Cardiac fibroblast (primary cell): ENCODE results near the gene PALM.
"Not testable (repeated sequence)": the region's sequence is repeated elsewhere in the genome, so short reads cannot be mapped to it uniquely, and the experiment has no call there.

ENCODE experiments used
- DNase-seq, 2 donors: peaks; one replicate each; pipeline versions ENCODE4 v3.0.0 to v3.0.0-alpha.2; 2010; ENCODE audit warnings: low read depth in 2 of 2
- H3K4me3 ChIP-seq, 2 donors: replicated peaks in 1 of 2; 1 replicate in 1 of 2; 2 replicates in 1 of 2; pipeline ENCODE4 v1.5.1; 2011; ENCODE audit warnings: low read depth in 2 of 2, low read length in 2 of 2, mild to moderate bottlenecking in 2 of 2, moderate library complexity in 1 of 2
- CTCF ChIP-seq: IDR thresholded peaks from one replicate; pipeline ENCODE4 v1.5.1; 2011; ENCODE audit warnings: low read depth, mild to moderate bottlenecking, low read length, inconsistent platforms

PALM gene

GRCh38 chr19:687569-688166, 21.1 kb upstream of the PALM start:
- no peak overlapping the region for H3K4me3 ChIP-seq
- TF ChIP-seq CTCF, result no peak

GRCh38 chr19:688214-688613, 20.5 kb upstream of the PALM start:
- H3K4me3 ChIP-seq, result no peak overlapping the region
- DNase-seq, result peak in 1 of 2 donors; percentile 26
- TF ChIP-seq CTCF, result no peak

More at GRCh38 chr19:687569-688166, 21.1 kb upstream of the PALM start:
- no peak for DNase-seq

- no peak for DNase-seq
- H3K4me3 ChIP-seq, result no peak overlapping the region
- TF ChIP-seq CTCF, result no peak
Measured at GRCh38 chr19:688992-689391, 19.7 kb upstream of the PALM start.

GRCh38 chr19:690203-690602, 18.5 kb upstream of the PALM start:
- TF ChIP-seq CTCF, result no peak
- H3K4me3 ChIP-seq, result no peak overlapping the region
- no peak for DNase-seq

GRCh38 chr19:694481-695351, 14.0 kb upstream of the PALM start:
- no peak for TF ChIP-seq CTCF
- no peak for DNase-seq
- H3K4me3 ChIP-seq, result no peak overlapping the region

GRCh38 chr19:695352-695949, 13.3 kb upstream of the PALM start, which contains the start of gene PRSS57:
TSS of gene PRSS57 (minus strand) at chr19:695452. CDS start at chr19:695430, 22 bp downstream.
- no peak for TF ChIP-seq CTCF
- DNase-seq, result no peak
- H3K4me3 ChIP-seq, result no peak within 1 kb of the TSS

- not testable (repeated sequence) for DNase-seq
Measured at GRCh38 chr19:698529-698928, 10.2 kb upstream of the PALM start.

GRCh38 chr19:699885-700284, 8.8 kb upstream of the PALM start:
- not testable (repeated sequence) for H3K4me3 ChIP-seq, DNase-seq

More at GRCh38 chr19:698529-698928, 10.2 kb upstream of the PALM start:
- H3K4me3 ChIP-seq, result not testable (repeated sequence)

GRCh38 chr19:702847-703246, 5.9 kb upstream of the PALM start:
- not testable (repeated sequence) for DNase-seq, H3K4me3 ChIP-seq
